ENCODE measurements around the gene CCDC34.
A peak's percentile ranks its signal among the peaks of the same experiment; 100 is the strongest.
"Not testable (repeated sequence)": the region's sequence is repeated elsewhere in the genome, so short reads cannot be mapped to it uniquely, and the experiment has no call there.

CCDC34 gene

DNA sequence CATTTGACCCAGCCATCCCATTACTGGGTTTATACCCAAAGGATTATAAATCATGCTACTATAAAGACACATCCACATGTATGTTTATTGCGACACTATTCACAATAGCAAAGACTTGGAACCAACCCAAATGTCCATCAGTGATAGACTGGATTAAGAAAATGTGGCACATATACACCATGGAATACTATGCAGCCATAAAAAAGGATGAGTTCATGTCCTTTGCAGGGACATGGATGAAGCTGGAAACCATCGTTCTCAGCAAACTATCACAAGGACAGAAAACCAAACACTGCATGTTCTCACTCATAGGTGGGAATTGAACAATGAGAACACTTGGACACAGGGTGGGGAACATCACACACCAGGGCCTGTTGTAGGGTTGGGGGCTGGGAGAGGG lies 36.0 kb downstream of the CCDC34 start:
- DNase-seq (ENCODE audit: low read depth in 3 of 3), result not testable (repeated sequence)

GRCh38 chr11:27322196-27322595 lies 40.8 kb downstream of the CCDC34 start:
- not testable (repeated sequence) for DNase-seq (ENCODE audit: low read depth in 3 of 3)

GRCh38 chr11:27321340-27321739 lies 41.7 kb downstream of the CCDC34 start:
- DNase-seq (ENCODE audit: low read depth in 3 of 3), result not testable (repeated sequence)

GRCh38 chr11:27319072-27319471 lies 43.9 kb downstream of the CCDC34 start:
- peak in 1 of 3 donors; percentile 5 for DNase-seq (ENCODE audit: low read depth in 3 of 3)

GRCh38 chr11:27317751-27318150 lies 45.3 kb downstream of the CCDC34 start:
- no peak for DNase-seq (ENCODE audit: low read depth in 3 of 3)

- no peak for DNase-seq (ENCODE audit: low read depth in 3 of 3)
These were observed 47.2 kb downstream of the CCDC34 start for GRCh38 chr11:27315836-27316235.

GRCh38 chr11:27313157-27313821 lies 49.7 kb downstream of the CCDC34 start:
- no peak for DNase-seq (ENCODE audit: low read depth in 3 of 3)

GRCh38 chr11:27312110-27312509 lies 50.9 kb downstream of the CCDC34 start:
- DNase-seq (ENCODE audit: low read depth in 3 of 3), result no peak

- no peak for DNase-seq (ENCODE audit: low read depth in 3 of 3)
These were observed 52.3 kb downstream of the CCDC34 start for GRCh38 chr11:27310707-27311106.

GRCh38 chr11:27310182-27310581 lies 52.8 kb downstream of the CCDC34 start:
- DNase-seq (ENCODE audit: low read depth in 3 of 3), result no peak

- DNase-seq (ENCODE audit: low read depth in 3 of 3), result no peak
These were observed 54.0 kb downstream of the CCDC34 start for GRCh38 chr11:27309046-27309445.

GRCh38 chr11:27307232-27307631 lies 55.8 kb downstream of the CCDC34 start:
- DNase-seq (ENCODE audit: low read depth in 3 of 3), result no peak

DNA sequence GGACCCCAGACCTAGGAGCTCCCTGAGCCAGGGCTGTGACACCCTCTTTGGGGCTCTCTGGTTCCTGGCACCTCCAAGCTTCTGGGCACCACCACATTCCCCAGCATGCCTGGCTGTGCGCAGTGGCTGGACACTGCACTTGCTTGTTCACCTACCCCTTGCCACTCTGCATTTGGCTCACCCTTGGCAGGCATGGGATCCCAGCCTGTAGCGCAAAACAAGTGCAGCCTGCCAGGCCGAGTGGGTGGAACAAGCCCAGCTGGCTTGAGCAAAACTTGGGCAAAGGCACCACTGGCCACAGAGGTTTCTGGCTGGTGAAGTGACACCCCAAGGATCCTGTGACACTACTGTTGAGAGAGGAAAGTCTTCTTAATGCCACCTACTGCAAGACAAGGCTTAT lies 57.3 kb downstream of the CCDC34 start:
- no peak for DNase-seq (ENCODE audit: low read depth in 3 of 3)

DNA sequence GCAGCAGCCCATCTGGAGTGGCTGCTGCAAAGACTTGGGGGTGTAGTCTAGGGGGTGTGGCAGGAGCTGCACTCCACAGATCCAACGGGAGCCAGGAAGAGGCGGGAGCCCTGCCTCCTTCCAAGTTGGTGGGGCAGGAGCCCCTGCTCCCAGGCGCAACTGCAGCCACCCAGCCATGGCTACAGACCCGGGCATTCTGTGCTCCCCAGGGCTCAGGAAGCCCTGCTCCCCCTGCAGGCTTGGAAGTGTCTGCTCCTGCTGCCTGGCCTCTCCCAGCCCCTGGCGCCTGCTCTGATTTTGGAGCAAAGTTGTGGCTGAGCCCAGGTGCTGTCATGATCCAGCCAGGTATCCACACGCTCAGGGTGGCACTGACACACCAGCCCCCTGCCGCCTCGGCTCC lies 58.5 kb downstream of the CCDC34 start:
- no peak for DNase-seq (ENCODE audit: low read depth in 3 of 3)

- no peak for DNase-seq (ENCODE audit: low read depth in 3 of 3)
These were observed 59.1 kb downstream of the CCDC34 start for GRCh38 chr11:27303903-27304302.

DNA sequence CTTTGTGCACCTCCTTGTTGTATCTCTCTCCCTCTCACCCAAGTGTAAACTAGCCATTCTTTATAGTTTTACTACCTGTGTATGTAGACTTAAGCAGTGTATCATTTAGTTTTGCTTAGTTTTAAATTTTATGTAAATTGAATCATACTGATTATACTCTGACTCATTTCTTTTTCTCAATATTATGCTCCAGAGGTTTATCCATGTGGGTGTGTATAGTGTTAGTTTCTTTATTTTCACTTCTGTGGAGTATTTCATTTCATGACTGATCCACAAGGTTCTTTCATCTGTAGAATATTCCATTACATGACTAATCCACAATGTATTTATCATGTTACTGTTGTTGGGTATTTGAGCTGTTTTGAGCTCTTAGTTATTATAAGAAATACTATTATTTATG lies 62.0 kb downstream of the CCDC34 start:
- no peak for DNase-seq (ENCODE audit: low read depth in 3 of 3)

- no peak for DNase-seq (ENCODE audit: low read depth in 3 of 3)
These were observed 65.4 kb downstream of the CCDC34 start for GRCh38 chr11:27297616-27298015.

GRCh38 chr11:27296497-27296896 lies 66.5 kb downstream of the CCDC34 start:
- no peak for DNase-seq (ENCODE audit: low read depth in 3 of 3)

DNA sequence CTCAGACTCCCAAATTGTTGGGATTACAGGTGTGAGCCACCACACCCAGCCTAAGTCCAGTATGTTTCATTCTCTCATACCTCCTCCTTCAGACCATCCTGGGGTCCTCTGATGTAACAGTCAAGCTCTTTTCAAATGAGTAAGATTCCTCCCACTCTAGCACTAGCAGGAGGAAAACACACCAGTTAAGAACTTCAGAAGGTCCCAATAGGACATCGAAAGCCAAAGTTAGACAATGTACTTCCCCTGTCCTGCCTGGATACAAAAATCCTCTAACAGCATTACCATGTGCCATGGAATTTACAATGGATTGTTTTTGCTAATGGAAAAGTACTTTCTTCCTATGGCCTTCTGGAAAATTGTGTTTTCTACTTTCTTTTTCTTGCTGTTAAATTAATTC lies 67.1 kb downstream of the CCDC34 start:
- no peak for DNase-seq (ENCODE audit: low read depth in 3 of 3)

GRCh38 chr11:27294654-27295053 lies 68.4 kb downstream of the CCDC34 start:
- DNase-seq (ENCODE audit: low read depth in 3 of 3), result no peak

GRCh38 chr11:27293515-27294417 lies 69.2 kb downstream of the CCDC34 start:
- DNase-seq (ENCODE audit: low read depth in 3 of 3), result no peak

GRCh38 chr11:27292637-27293010 lies 70.4 kb downstream of the CCDC34 start:
- DNase-seq (ENCODE audit: low read depth in 3 of 3), result no peak

DNA sequence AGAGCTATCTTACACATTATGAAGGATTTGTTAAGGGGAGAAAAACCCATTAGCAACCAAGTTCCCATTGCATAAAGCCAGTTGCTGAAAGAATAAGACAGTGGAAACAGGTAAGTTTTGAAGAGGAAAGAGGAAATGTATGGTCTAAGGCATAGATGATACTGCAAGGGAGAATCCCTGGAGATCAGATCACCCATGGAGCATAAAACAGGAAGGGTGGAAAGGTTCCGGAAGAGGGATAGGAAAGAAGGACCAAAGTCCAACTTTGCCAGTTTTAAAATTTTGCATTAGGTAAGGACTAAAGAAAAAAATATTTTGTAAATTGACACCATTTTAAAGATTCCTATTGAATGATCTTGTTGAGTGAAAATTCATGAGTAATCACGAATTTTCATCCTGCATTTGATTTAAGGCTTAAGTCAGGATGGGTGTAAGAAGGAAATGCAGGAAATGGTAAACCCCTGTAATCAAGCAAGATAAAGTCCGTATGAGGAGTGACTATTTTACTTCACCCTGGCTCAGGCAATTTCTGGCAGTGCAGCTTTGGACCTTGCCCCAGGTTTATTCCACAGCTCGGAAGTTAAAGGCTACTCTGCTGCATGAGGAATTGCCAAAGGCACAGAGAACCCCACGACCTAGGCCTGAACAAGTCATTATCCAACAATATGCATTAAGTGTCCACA lies 70.9 kb downstream of the CCDC34 start:
- no peak for DNase-seq (ENCODE audit: low read depth in 3 of 3)

Measured in stimulated activated CD4-positive, alpha-beta T cell treated with anti-CD3 and anti-CD28 coated beads, TNF-alpha, amount 100 ng/mL, for 48 hours (primary cell).